Effector CD8-positive, alpha-beta T cell (primary cell): Measurements from ENCODE around the gene PHF14.
A peak's percentile ranks its signal among the peaks of the same experiment; 100 is the strongest.
"Not testable (repeated sequence)": the region's sequence is repeated elsewhere in the genome, so short reads cannot be mapped to it uniquely, and the experiment has no call there.

ENCODE experiments used
- DNase-seq: peaks from one replicate; lab custom pipeline; 2025; lab: John Stamatoyannopoulos, UW
- total RNA-seq, 4 experiments: gene quantifications; one replicate each; lab custom pipeline; 2026; lab: John Stamatoyannopoulos, UW

Gene PHF14, protein sequence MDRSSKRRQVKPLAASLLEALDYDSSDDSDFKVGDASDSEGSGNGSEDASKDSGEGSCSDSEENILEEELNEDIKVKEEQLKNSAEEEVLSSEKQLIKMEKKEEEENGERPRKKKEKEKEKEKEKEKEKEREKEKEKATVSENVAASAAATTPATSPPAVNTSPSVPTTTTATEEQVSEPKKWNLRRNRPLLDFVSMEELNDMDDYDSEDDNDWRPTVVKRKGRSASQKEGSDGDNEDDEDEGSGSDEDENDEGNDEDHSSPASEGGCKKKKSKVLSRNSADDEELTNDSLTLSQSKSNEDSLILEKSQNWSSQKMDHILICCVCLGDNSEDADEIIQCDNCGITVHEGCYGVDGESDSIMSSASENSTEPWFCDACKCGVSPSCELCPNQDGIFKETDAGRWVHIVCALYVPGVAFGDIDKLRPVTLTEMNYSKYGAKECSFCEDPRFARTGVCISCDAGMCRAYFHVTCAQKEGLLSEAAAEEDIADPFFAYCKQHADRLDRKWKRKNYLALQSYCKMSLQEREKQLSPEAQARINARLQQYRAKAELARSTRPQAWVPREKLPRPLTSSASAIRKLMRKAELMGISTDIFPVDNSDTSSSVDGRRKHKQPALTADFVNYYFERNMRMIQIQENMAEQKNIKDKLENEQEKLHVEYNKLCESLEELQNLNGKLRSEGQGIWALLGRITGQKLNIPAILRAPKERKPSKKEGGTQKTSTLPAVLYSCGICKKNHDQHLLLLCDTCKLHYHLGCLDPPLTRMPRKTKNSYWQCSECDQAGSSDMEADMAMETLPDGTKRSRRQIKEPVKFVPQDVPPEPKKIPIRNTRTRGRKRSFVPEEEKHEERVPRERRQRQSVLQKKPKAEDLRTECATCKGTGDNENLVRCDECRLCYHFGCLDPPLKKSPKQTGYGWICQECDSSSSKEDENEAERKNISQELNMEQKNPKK
- total RNA-seq, result 62.1 to 87.5 (median 77.1) reads per million in 4 experiments

- DNase-seq, result peak; percentile 91
These were observed at the start of gene PHF14 for GRCh38 chr7:10973061-10973941. PHF14 (plus strand) TSS chr7:10973872; CDS start chr7:10974324, 452 bp downstream.

DNA sequence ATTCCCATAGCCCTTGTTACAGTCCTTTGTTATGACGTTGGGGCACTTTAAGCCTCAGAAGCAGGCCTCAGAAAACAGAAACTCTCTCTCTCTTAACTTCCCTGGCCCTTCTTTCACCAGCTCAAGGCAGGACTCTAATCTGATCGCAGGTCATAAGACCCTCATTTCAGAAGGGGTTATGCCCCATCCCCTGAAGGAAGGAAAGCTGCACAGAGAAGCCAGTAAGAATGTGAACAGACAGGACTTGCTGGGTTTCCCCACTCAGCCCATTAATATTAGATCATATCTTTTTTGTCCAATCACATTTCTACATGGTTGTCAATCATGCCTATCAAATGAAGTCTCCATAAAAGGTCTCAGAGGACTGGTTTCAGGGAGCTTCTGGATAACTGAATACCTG, 49.3 kb upstream of the PHF14 start:
- no peak for DNase-seq

GRCh38 chr7:10928203-10928602, 45.5 kb upstream of the PHF14 start:
- not testable (repeated sequence) for DNase-seq

DNA sequence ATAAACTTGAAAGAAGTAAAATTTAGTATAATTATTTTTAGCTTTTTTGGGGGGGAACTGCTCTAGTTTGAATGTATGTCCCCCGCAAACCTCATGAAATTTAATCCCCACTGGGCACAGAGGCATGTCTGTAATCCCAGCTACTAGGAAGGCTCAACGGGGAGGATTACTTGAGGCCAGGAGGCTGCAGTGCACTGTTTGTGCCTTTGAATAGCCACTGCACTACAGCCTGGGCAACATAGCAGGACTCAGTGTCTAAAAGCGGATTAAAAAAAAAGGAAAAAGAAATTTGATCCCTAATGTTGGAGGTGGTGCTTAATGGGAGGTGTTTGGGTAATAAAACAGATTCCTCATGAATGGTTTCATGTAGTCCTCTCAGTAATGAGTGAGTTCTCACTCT, 43.1 kb upstream of the PHF14 start:
- no peak for DNase-seq

DNA sequence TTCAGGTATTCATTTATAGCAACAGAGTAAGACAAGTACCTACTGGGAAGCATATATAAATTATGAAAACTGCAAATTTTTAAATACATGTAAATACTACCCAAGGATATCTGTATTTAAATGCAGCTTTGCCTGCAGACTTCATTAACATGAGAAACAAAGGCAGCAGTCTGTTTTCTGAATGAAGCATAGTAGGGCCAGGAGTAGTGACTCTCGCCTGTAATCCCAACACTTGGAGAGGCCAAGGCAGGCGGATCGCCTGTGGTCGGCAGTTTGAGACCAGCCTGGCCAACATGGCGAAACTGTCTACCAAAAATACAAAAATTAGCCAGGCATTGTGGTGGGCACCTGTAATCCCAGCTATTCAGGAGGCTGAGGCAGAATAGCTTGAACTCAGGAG, 42.5 kb upstream of the PHF14 start:
- DNase-seq, result no peak

DNA sequence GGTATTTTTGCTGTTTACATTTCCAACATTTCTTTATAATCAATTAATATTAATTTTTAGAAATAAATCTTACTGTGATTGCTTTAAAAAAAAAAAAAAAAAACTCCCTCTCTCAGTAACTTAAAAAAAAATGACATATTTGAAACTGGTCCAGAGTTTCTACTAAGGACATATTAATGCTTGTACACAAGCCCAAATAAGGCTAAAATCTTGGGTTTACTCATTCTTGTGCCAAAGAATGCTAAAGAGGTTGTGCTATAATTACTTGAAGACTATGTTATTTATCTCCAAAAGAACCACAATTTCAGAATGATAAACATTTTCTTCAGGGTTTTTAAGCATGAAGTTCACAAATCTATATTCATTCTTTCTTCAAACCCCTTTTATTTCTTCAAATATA, 39.4 kb upstream of the PHF14 start:
- DNase-seq, result no peak

DNA sequence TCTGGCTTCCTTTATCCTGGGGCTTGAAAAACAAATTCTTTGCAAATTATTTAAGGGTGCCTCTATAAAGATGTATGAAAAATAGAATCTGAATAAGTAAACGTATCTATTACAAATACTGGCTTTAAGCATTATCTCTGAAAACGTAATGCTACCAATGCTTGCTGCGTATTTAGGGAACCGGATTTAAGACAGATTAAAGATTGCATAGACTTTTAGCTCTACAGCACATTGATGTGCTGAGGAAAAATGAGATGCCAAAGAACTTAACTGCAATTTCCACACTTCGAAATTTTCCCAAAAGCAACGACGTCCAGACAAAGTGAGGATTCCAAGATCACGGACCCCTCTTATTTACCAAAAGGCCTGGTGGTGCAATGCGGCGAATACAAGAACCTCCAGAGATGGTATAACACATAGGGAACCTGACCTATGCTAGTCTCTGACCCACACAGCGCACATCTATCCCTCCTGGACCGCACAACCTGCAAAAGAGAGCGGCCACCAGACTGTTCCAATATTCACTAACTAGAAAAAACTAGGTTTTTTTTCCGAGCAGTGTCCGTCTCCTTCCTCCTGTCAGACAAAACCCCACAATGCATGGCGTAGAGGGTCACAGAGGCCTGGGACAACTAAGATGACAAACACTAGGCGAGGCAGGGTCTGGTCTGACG, 34.3 kb upstream of the PHF14 start:
- DNase-seq, result no peak

- DNase-seq, result peak; percentile 78
These were observed 33.6 kb upstream of the PHF14 start for GRCh38 chr7:10939911-10940703.

DNA sequence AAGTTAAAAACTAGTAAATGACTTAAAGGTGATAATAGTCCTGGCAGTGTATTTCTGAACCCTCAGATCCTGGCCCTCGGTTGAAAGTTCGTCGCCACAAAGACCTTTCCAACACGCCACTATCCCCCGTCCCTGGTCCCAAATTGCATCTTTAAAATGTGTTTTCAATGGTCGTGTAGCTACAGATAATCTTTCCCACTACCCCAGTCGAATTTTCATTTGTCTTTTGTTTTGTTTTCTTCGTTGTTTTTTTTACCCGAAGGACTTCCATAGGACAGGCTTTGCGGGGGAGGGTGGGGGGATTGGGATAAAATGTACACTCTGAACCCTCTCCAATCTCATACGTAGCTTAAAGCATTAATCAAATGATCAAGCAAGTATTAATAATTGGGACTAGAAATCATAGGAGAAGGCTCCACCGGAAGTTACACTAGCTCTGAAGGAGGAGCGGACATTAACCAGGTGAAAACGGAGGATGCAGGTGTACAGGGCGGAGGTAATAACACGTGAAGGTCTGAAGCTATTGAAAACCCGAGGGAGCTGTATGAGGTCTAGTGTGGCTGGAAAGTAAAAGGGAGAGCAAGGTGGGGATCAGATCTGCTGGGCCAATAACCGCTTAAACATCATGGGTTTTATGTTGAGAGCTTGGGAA, 32.8 kb upstream of the PHF14 start:
- no peak for DNase-seq

GRCh38 chr7:10950494-10950893, 23.2 kb upstream of the PHF14 start:
- DNase-seq, result no peak

- DNase-seq, result not testable (repeated sequence)
These were observed 22.6 kb upstream of the PHF14 start for GRCh38 chr7:10950974-10951578.

DNA sequence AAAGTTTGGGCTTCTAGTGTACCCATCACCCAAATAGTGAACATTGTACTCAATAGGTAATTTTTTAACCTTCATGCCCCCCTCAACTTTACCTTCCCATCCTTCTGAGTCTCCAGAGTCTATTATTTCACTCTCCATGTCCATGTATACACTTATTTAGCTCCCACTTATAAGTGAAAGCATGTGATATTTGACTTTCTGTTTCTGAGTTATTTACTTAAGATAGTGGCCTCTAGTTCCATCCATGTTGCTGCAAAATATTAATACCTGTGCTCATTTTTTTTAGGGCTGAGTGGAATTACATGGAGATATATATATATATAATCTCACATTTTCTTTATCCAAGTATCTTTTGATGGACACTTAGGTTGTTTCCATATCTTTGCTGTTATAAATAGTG, 21.1 kb upstream of the PHF14 start:
- DNase-seq, result no peak

DNA sequence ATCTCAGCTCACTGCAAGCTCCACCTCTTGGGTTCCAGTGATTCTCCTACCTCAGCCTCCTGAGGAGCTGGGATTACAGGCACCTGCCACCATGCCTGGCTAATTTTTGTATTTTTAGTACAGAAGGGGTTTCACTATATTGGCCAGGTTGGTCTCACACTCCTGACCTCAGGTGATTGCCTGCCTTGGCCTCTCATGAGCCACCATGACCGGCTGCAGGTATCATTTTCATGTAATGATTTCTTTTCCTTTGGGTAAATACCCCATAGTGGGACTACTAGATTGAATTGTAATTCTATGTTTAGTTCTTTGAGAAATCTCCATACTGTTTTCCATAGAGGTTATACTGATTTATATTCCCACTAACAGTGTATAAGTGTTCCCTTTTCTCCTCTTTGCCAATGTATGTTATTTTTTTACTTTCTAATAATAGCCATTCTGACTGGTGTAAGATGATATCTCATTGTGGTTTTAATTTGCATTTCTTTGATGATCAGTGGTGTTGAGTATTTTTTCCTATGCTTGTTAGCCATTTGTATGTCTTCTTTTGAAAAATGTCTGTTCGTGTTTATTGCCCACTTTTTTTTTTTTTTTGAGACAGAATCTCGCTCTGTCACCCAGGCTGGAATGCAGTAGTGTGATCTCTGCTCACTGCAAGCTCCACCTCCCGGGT, 20.5 kb upstream of the PHF14 start:
- not testable (repeated sequence) for DNase-seq

DNA sequence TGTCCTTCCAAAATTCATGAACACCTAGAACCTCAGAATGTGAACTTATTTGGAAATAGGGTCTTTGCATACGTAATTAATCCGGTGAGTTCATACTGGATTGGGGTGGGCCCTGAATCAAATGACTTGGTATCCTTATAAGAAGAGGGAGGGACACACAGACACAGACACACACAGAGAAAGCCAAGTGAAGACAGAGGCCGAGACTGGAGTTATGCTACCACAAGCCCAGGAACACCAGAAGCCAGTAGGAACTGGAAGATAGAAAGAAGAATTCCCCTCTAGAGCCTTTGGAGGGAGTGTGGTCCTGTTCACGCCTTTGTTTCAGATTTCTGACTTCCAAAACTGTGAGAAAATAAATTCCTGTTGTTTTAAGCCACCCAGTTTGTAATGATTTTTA, 17.1 kb upstream of the PHF14 start:
- DNase-seq, result no peak

DNA sequence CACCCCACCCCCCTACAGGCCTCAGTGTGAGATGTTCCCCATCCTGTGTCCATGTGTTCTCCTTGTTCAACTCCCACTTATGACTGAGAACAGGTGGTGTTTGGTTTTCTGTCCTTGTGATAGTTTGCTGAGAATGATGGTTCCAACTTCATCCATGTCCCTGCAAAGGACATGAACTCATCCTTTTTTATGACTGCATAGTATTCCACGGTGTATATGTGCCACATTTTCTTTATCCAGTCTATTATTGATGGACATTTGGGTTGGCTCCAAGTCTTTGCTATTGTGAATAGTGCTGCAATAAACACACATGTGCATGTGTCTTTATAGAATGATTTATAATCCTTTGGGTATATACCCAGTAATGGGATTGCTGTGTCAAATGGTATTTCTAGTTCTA, 13.4 kb upstream of the PHF14 start:
- DNase-seq, result not testable (repeated sequence)

GRCh38 chr7:10965016-10965415, 8.7 kb upstream of the PHF14 start:
- not testable (repeated sequence) for DNase-seq

- no peak for DNase-seq
These were observed 1.5 kb upstream of the PHF14 start for GRCh38 chr7:10972174-10972573.
